Hematopoietic multipotent progenitor cell (in vitro differentiated cells): Measurements from ENCODE around the gene XIRP2. TPM values are rescaled to one million over a fixed set of nuclear protein-coding genes. Genes with fewer than 3 reads are reported as not detected.

Experiments used
- DNase-seq, 3 donors: peaks; one replicate each; pipeline ENCODE4 v3.0.0-alpha.2; 2011 to 2015; ENCODE audit warnings: low read depth in 2 of 3, low spot score in 2 of 3
- total RNA-seq: library from RNA; depleted of rRNA; stranded (reverse); fragments of >200 nt; gene quantifications from one replicate; pipeline ENCODE4 v1.2.3, GENCODE V29; 2012

The XIRP2 gene
- total RNA-seq, 1 donor = 0.27 TPM

DNA sequence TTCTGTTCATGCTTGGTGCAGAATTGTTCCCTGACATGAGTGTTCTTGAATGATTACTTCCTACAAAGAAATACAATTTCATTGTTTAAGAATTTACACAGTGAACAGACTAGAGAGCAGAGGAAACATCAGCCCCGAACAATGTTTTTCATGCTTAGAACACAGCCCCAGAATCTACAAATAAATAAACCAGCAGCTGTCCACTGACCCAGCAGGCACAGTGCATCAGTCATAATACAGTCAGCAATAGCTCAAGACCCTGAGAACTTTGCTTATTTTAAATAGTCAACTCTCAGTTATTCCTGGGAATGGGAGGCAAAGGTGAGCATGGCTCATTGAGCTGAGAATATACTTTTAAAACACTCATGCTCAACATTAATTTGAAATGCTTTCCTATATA lies 38.4 kb downstream of the XIRP2 start:
- no peak for DNase-seq

DNA sequence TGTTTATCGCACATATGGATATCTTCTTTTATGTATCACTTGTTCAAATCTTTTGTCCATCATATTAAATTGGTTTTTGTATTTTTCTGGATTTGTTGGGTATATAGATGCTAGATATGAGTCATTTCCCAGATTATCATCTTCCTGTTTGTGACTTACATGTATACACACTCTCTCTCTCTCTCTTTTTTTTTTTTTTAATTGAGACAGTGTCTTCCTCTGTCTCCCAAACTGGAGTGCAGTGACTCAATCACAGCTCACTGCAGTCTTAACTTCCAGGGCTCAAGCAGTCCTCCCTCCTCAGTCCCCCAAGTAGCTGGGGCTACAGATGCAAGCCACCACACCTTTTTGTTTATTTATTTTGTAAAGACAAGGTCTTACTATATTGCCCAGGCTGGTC lies 43.8 kb downstream of the XIRP2 start:
- no peak for DNase-seq

DNA sequence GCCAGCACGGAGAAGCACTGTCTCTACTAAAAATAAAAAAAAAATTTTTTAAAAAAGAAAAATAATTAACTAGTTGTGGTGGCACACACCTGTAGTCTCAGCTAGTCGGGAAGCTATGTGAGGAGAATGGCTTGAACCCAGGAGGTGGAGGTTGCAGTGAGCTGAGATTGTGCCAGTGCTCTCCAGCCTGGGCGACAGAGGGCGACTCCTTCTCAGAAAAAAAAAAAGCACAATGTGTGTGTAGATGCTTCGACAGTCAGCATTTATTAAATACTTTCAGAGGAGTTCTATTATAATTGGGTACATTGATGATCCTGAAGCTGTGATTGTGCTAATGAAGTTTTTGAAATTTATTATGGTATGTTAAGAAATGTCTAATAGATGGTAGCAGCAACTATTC lies 46.5 kb downstream of the XIRP2 start:
- DNase-seq = no peak

DNA sequence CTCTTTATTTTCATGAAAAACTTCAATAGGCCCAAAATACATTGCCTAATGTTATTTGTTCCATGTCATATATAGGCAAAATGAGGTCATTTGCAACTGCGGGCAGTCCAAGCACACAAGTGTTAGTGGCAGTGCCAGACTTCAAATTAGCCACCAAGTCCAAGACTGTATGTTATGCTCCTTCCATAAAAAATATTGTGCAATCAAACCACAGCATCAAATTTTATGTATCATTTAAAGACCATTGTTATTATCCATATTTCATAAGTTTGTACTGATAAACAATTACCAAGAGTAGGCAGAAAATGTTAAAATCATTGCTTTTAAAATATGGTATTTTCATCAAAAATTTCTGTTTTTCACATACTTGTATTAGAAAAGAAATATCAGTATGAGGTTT lies 54.1 kb downstream of the XIRP2 start:
- DNase-seq = no peak

DNA sequence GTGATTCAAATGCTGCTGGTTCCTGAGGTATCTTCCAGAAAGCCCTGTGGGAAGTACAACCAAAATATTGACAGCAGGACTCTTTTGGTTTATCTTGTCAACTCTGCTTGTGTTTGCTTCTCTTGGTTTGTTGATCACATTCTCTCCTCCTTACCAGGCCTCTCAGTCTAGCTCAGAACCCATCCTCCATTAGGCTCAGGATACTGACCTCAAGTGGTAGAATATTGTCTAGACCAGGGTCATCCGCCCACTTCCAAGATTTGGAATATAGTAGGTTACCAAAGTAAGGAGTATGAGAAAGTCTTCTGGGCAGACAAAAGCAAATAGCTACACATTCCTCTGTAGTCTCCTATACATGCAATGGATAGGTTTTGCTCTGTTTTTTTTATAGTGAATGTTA lies 56.6 kb downstream of the XIRP2 start:
- no peak for DNase-seq

DNA sequence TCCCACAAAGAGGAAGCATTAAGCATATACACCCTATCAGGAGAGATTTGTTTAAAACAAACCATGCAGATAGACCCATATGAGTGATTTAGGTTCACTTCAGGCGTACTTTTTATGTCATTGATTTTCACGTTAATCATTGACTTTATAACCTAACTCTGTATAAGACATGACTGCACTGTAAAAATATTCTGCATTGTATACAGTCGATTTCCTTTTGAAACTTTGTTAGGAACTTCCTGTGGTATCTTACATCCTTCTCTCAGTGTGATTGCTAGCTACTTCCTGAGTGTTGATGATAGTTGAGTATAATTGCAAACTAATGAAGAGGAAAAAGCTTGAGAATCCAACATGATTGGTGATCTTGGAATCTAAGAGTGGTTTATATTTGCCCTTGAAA lies 69.4 kb downstream of the XIRP2 start:
- DNase-seq = no peak

DNA sequence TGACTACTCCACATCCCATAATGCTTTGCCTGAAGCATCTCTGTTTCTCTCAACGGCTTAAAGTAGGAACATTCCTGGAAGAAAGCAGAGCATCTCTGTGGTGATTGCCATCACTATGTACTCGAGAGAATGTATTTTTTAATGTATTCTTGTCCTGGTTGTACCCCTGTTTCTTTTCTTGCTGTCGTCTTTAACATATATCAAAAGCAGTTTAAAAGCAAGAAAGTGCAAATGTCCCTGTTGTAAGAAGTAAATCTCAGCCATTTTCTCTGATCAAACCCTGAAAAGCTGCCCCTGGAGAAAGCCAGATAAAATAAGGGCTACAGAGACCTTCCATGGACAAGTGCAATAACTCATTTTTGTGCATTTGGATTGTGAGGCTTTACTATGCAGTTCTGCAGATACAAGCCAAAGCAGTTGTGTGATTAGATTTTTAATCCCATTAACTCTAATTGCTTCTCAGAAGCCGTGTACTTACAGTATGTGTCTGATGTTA lies 70.8 kb downstream of the XIRP2 start:
- no peak for DNase-seq

DNA sequence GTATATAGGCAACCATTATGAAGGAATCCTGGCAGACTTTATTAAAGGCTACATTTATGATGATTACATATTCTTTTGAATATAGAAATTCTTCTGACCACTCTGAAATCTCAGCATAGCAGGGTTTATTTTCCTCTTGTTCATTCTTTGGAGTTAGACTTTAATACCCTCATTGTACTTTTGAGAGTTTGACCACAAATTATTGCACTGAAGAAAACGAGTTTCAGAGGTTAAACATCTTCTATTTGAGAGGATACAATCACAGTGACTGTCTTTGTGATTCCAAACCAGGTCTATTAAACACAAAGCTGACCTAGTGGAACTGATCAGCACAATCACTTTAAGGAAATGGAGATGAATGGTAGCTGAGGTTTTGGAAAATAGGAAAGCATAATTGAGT lies 71.3 kb downstream of the XIRP2 start:
- DNase-seq = no peak

DNA sequence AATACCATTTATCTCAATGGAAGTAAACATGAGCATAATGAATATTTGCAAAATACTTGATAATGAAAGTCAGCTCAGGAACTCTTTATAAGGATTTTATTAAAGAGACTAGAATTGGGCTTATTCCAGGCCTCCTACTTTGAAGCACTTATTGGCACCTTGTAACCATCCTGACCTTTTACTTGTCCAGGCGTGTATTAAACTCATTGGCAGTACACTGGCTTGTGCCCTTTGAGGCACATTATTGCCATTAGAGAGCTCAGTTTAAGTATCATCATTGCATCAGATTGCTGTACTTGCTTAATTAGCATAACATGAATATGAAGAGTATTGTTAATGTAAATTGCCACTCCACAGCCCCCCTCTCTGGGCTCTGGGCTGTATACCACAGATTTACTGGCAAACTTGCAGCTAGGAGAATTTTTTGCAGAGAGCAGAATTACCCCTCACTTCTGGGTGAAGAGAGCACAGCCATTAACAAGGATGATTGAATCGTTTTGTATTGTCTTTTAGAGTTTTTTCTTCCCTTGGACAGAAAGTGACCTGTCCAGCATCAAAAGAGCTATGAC lies 72.5 kb downstream of the XIRP2 start:
- DNase-seq = no peak

DNA sequence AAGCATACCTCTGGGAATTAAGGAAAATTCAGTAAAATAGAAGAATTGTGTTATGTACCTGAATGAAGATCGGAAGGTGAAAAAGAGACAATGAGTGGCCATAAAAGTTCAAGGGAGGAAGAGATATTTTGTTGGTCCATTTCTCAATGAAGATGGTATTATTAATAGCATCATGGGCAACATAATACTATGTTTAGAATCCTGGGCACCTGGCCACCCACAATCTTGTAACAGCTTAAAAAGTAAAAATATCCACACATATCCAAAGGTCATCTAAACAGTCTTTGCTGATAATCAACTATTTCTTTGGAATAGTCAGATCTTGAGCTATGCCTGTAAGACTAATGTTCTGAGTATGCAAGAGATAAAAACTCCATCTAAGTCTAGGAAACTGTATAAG lies 73.7 kb downstream of the XIRP2 start:
- DNase-seq = no peak

DNA sequence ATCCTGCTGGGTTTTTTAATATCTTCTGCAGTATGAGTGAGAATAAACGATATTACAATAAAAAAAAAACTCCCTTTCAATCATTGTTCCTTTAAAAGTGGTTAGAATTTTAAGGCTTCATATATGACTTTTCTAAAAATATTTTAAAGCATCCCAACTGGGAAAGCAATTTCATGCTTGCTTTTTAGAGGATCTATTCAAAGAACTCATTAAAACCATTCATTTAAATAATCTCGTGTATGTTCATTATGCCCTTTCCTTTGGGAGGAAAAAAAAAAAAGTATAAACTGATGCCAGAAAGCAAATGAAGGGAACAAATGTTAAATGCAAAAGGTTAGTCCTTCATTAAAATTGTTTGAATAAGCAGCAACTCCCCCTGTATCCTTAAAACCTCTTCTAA lies 81.2 kb downstream of the XIRP2 start:
- no peak for DNase-seq

DNA sequence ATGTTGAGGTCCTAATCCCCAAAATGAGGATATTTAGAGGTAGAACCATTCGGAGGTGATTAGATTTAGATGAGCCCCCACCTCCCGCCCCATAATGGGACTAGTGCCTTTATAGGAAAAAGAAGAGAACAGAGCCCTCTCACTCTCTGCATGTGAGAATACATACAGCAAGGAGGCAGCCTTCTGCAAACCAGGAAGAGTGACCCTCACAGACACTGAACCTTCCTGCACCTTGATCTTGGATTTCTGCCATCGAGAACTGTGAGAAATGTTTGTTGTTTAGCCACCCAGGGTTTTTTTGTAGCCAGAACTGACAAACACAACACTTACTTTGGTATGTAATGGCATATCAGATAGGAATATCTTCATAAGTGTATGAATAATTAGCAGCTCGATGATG lies 83.7 kb downstream of the XIRP2 start:
- no peak for DNase-seq

DNA sequence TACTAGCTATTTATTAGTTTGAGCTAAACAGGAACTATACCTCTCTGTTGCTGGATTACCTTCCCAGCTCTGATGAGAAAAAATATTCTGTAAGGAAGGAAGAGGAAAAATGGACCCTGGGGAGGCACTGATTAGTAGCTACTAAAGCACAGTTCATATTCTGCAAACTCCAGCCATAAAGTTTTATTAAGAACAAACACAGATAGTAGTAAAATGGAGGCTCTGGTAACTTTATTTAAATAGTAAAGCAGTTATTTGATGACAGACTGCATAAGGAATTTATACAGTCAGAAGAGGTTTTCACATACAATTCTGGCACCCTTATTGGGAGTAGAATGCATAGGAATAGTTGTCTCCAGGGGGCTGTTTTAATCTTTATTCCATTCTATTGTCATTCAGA lies 84.1 kb downstream of the XIRP2 start:
- DNase-seq = no peak

DNA sequence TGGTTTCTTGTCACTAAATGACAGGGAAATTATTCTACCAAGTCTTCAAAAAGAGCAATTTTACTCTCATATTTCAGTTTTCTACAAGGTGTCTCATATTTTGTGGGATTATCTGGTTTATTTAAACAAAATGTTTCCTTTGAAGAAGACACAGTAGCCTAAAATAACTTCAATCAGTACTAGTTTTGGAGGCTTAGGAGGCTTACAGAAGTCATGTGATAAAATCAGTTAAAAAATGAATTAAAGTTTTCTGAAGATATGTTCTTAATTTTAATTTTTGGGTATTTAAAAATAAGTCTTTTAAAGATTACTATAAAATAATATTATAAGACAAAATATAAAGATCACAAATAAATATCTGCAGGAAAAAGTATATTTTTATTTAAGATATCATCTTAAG lies 95.9 kb downstream of the XIRP2 start:
- DNase-seq = no peak

DNA sequence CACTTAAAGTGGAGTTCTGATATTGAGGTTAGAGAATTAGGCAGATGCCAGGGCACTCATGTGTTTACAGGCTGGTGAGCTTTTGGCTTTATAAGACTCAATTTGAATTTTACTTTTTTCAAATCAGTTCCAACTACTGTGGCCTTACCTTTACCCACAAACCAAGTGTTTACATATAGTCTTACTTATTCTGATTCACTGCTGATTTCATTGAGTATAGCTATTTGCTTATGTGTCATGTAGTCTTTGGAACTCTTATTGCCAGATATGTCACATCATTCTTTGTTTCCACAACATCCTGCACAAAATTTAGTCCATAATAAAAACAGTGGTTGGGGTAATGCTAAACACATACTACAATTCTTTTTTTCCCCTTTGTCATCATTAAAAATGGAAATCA lies 96.5 kb downstream of the XIRP2 start:
- no peak for DNase-seq

DNA sequence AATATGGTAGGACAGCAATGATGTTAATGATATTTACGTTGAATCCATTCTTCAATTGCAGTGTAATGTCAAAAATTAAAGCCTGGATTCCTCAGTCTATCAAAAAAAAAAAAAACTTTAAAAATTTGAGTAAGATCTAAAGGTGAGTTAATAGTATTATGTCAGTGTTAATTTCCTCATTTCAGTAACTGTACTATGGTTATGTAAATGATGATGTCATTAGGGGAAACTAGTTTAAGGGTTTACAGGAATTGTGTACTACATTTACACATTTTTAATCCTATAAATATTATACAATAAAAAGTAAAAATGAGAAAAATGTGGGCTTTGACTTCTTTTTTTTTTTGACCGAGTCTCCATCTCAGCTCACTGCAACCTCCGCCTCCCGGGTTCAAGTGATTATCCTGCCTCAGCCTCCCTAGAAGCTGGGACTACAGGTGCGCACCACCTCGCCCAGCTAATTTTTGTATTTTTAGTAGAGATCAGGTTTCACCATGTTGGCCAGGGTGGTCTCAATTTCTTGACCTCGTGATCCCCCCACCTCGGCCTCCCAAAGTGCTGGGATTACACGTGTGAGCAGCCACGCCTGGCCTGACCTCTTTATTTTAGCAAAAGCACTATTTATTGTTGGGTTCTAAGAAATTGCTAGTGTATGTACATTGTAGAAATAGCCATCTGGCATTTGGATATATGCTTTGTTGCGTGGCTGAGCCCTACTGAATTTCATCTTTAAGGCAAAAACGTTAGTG lies 106.5 kb downstream of the XIRP2 start:
- no peak for DNase-seq

DNA sequence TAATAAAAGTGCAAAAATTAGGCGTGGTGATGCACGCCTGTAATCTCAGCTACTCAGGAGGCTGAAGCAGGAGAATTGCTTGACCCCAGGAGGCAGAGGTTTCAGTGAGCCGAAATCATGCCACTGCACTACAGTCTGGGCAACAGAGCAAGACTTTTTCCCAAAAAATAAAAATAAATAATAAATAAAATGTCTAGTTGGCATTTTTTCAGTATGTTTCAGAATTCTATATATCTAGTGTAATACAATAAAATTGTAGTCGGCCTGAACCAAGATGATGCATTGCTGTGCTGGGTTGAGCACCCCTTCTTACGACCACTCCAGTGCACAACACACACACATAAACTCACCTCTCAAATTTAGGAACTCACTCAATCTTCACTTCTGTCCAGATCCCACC lies 108.2 kb downstream of the XIRP2 start:
- DNase-seq = no peak

DNA sequence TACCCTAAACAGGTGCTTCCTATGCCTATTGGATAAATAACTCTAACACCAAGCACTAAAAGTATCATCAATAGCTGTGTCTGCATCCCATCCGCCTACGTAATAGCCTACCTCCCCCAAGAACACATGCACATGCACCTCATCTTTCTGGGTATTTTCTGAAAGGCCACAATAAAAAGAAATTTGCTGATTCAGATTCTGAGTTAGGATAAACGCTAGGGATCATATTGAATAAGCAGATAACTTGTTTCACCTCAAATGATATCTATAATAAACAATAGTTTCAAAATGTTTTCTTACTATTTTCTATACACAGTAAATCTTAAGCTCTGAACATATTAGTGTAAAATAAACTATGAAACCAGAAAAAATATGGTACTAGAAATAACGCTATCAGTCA lies 112.9 kb downstream of the XIRP2 start:
- no peak for DNase-seq

DNA sequence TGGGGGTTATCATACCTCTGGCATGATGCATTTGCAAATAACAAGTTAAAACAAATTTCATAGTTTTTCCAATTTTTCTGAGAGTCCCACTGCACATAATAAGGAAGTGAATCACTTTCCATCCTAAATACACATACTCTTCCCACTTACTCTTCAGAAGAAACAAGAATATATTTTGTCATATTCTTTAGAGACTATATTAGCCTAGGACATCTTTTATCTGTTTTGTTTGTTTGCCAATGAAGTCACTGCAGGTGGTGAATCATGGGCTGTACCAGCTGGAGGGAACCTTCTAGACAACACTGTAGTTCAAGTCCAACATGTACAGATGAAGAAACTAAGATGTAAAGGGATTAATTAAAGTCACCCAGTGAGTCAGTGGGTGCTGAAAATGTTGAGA lies 116.8 kb downstream of the XIRP2 start:
- DNase-seq = no peak

DNA sequence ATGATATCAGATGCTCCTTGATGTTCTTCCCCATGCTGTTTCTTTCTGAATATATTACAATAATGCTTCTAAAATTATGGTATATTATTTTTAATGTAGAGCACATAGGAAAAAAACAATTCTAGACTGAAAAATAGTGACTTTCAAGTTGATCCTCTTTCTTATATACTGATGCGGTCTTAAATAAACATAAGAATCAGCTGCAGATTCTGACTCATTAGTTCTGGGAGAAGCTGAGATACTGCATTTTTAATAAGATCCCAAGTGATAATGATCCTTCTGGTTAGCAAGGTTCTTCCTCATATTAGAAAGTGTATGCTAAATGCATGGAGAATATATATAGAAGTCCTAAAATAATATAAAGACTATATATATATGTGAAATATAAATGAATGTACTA lies 124.9 kb downstream of the XIRP2 start:
- no peak for DNase-seq

DNA sequence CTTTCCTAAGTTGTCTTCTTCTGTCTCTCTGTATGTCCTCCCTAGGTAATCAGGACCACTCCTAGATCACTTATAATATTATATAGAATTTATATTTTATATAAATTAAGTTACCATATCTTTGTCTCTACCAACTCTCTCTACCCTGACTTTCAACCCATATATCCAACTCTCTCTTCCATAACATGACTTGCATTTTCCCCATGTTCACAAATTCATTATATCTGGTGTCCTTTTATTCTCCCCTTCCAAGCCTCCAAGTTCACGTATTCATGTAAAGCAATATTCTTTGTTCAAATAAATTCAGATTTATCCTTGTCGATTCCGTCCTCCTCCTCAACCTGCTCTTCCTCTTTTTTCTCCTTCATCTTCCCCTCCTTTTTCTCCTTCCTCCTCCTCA lies 127.5 kb downstream of the XIRP2 start:
- no peak for DNase-seq

DNA sequence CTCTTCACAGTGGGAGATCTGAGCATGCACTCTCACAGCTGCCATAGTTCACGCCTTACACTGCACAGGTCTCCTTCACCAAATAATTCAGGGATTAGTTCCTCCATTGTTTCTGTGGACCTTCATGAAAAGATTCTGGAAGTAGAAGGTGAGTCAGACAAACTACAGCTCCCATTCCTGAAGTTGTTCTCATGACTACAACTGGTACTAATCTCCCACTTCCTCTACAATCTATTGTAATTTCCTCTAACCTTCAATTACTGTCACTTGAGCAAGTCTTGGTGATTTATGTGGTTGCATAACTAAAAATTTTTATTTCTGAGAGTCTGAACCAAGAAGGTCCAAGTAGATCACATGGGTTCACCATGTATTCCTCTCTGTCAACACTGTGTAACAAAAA lies 128.7 kb downstream of the XIRP2 start:
- DNase-seq = no peak

DNA sequence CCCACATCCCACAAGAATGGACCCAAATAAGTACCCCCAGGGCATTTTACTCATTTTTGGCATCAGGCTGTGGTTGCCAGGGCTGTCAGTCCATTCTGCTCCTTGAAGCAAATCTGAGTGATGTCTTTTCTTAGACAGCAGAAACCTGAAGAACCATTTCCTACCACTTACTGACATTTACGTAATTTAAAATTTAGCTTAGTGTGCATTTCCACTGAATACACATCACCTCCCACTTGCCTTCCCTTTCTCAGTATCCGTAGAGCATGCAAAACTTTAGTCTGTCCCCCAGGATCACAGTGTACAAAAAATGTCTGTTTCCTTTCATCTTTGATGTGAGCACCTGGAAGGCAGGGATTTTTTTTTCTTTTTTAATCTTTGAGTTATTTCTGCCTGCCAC lies 130.3 kb downstream of the XIRP2 start:
- DNase-seq = no peak
